Measurements from ENCODE around the gene POMT1. TPM values are rescaled to one million over a fixed set of nuclear protein-coding genes. Genes with fewer than 3 reads are reported as not detected.

The POMT1 gene
- total and polyA plus RNA-seq, 2 experiments from 2014 or later, result 20.2 to 32.4 TPM

GRCh38 chr9:131485728-131486422 is 16.8 kb upstream of the POMT1 start:
- no peak for DNase-seq (ENCODE audit: low spot score)
- ATAC-seq, result no peak
- H3K27ac ChIP-seq (ENCODE audit: low read depth), result peak overlapping the region; percentile 63; the same call in 1 of the 2 replicates
- peaks cover 54% of the 10 kb centered on the region for H3K36me3 ChIP-seq (ENCODE audit: insufficient read depth)
- H3K4me2 ChIP-seq, result no peak overlapping the region
- no peaks in the 10 kb centered on the region; the same call in 2 of the 3 replicates for H3K4me1 Mint-ChIP-seq
- peaks cover 3% of the 10 kb centered on the region; the same call in 1 of the 2 replicates for H3K79me2 ChIP-seq (replicated peaks; ENCODE audit: insufficient read depth)
- H3K27ac Mint-ChIP-seq, result peak overlapping the region; percentile 57
- H3K4me3 Mint-ChIP-seq, result no peak overlapping the region
- H3F3A ChIP-seq (replicated peaks; ENCODE audit: low read depth), result peaks cover 28% of the 10 kb centered on the region
- H3K27me3 Mint-ChIP-seq (ENCODE audit: insufficient read depth, low read depth, poor library complexity), result peaks cover 38% of the 10 kb centered on the region
- peaks cover 99% of the 10 kb centered on the region for H3K36me3 Mint-ChIP-seq (ENCODE audit: low read depth)
- peaks cover 4% of the 10 kb centered on the region for H4K20me1 ChIP-seq (replicated peaks; ENCODE audit: insufficient read depth)
- H3K27me3 ChIP-seq (ENCODE audit: insufficient read depth), result no peaks in the 10 kb centered on the region
- no peaks in the 10 kb centered on the region for H3K9me2 ChIP-seq (ENCODE audit: insufficient read depth)
- no peaks in the 10 kb centered on the region for H3K9me3 Mint-ChIP-seq
- no peak overlapping the region for H2AFZ ChIP-seq
- H3K4me3 ChIP-seq, result no peak overlapping the region
- no peaks in the 10 kb centered on the region for H3K4me1 ChIP-seq (ENCODE audit: insufficient read depth)
- TF ChIP-seq JUNB (IDR thresholded peaks at IDR 0.05; ENCODE audit: unreplicated experiment) (no peak), ZNF462 (CRISPR knock-in tag; IDR thresholded peaks at IDR 0.05) (no peak), REST (IDR thresholded peaks at IDR 0.05; ENCODE audit: unreplicated experiment) (no peak), CREB1 (CRISPR knock-in tag; IDR thresholded peaks at IDR 0.05; ENCODE audit: low read depth) (no peak), NANOG (IDR thresholded peaks at IDR 0.05; ENCODE audit: borderline replicate concordance) (no peak), ZNF331 (CRISPR knock-in tag; IDR thresholded peaks at IDR 0.05; ENCODE audit: low read depth) (no peak), ZNF114 (CRISPR knock-in tag; IDR thresholded peaks at IDR 0.05) (no peak), EZH2phosphoT487 (IDR thresholded peaks at IDR 0.05; ENCODE audit: unreplicated experiment) (no peak), STAT1 (IDR thresholded peaks at IDR 0.05; ENCODE audit: unreplicated experiment) (no peak)

Measured in GM23338 (cell line).